Caco-2 (cell line): ENCODE data around the gene EEIG1. TPM values are rescaled to one million over a fixed set of nuclear protein-coding genes. Genes with fewer than 3 reads are reported as not detected.

Source experiments
- BruUV-seq: library from RNA; stranded (reverse); fragments of 400-500 nt; replicated peaks from 2 replicates; lab custom pipeline; 2021; lab: Mats Ljungman, UMichigan
- CTCF ChIA-PET: fragments of 300-600 bp; sonication (Branson Sonifier 250); formaldehyde crosslinking; loops from one replicate; lab custom pipeline; 2022; ENCODE audit warnings: antibody characterized with exemption; lab: Charles Lee
- POLR2A ChIA-PET: fragments of 300-600 bp; sonication (Branson Sonifier 250); formaldehyde crosslinking; loops from one replicate; lab custom pipeline; 2022; ENCODE audit warnings: antibody characterized with exemption; lab: Charles Lee
- DNase-seq, 2 experiments: peaks; one replicate each; pipeline versions ENCODE4 v3.0.0 to v3.0.0-alpha.2; 2020 to 2022
- H3K27me3 ChIP-seq: replicated peaks from 2 replicates; pipeline ENCODE4 v1.6.0; 2011; ENCODE audit warnings: low read length; ENCODE audit not compliant: control insufficient read depth, insufficient read depth
- H3K36me3 ChIP-seq: 2 replicates; pipeline ENCODE4 v1.5.1; 2011; ENCODE audit warnings: low read length; ENCODE audit not compliant: control insufficient read depth, insufficient read depth
- H3K4me1 ChIP-seq: fragments of 250-450 bp; sonication (Bioruptor Pico); 2 replicates; pipeline ENCODE4 v1.5.1; 2020; ENCODE audit warnings: mild to moderate bottlenecking
- H3K4me3 ChIP-seq: 2 replicates; pipeline ENCODE4 v1.5.1; 2011; ENCODE audit warnings: low read depth, mild to moderate bottlenecking, control low read depth, low read length
- H3K9me3 ChIP-seq: fragments of 250-450 bp; sonication (Bioruptor Pico); 2 replicates; pipeline ENCODE4 v1.5.1; 2020; ENCODE audit warnings: mild to moderate bottlenecking, moderate library complexity
- H3K27ac Mint-ChIP-seq: one replicate; pipeline ENCODE4 v1.8.0; 2022; ENCODE audit warnings: mixed read lengths; ENCODE audit not compliant: unreplicated experiment
- H3K27me3 Mint-ChIP-seq: one replicate; pipeline ENCODE4 v1.8.0; 2022; ENCODE audit warnings: mixed read lengths; ENCODE audit not compliant: insufficient read depth, unreplicated experiment
- H3K36me3 Mint-ChIP-seq: one replicate; pipeline ENCODE4 v1.8.0; 2022; ENCODE audit warnings: mild to moderate bottlenecking, mixed read lengths; ENCODE audit not compliant: insufficient read depth, unreplicated experiment
- H3K4me1 Mint-ChIP-seq: one replicate; pipeline ENCODE4 v1.8.0; 2022; ENCODE audit warnings: low read depth, mixed read lengths; ENCODE audit not compliant: unreplicated experiment
- H3K4me3 Mint-ChIP-seq: one replicate; pipeline ENCODE4 v1.8.0; 2022; ENCODE audit warnings: mild to moderate bottlenecking, moderate library complexity, mixed read lengths; ENCODE audit not compliant: unreplicated experiment
- H3K9me3 Mint-ChIP-seq: one replicate; pipeline ENCODE4 v1.8.0; 2022; ENCODE audit warnings: mixed read lengths; ENCODE audit not compliant: unreplicated experiment
- CTCF ChIP-seq, 2 experiments: fragments of 200-600 bp in 1 of 2; IDR thresholded peaks; 1 replicate in 1 of 2; 2 replicates in 1 of 2; pipeline versions ENCODE4 v1.5.1 to v1.8.0; 2011 to 2022; ENCODE audit warnings: antibody characterized with exemption in 1 of 2, control low read depth in 1 of 2, inconsistent platforms in 1 of 2, low read depth in 1 of 2, low read length in 1 of 2, mild to moderate bottlenecking in 1 of 2, moderate library complexity in 1 of 2; ENCODE audit not compliant: insufficient read depth in 1 of 2, severe bottlenecking in 1 of 2, unreplicated experiment in 1 of 2
- intact Hi-C: fragments of 100-400 bp; cut with micrococcal nuclease; formaldehyde crosslinking; loops from one replicate; pipeline ENCODE4 v1.10.0; 2022; ENCODE audit not compliant: unreplicated experiment
- total RNA-seq: library from RNA; stranded (reverse); gene quantifications from 2 replicates; pipeline ENCODE4 v1.2.3, GENCODE V29; 2022

Gene EEIG1
- total RNA-seq, 1 experiment from 2014 or later: 47.1 TPM

- peaks cover 17% of the 10 kb centered on the region for H3K4me1 Mint-ChIP-seq
- CTCF ChIA-PET: interaction anchor here (0.6 to 1.0 kb wide), 2 partner anchors 17 to 18 kb away, joined by 3 to 4 read pairs; no protein-coding TSS in a partner anchor
- peaks cover 30% of the 10 kb centered on the region for H3K36me3 Mint-ChIP-seq
- no peak overlapping the region for H3K4me3 Mint-ChIP-seq
- Histone ChIP-seq H3K4me1 (peaks cover 18% of the 10 kb centered on the region), H3K36me3 (no peaks in the 10 kb centered on the region), H3K4me3 (no peak overlapping the region), H3K27me3 (no peaks in the 10 kb centered on the region), H3K9me3 (peaks cover 6% of the 10 kb centered on the region)
- intact Hi-C loops: loop anchor here (5.0 kb wide), 1 partner anchor 157 kb away; no protein-coding TSS in a partner anchor
- no peaks in the 10 kb centered on the region for H3K9me3 Mint-ChIP-seq
- peak overlapping the region; percentile 1 for H3K27ac Mint-ChIP-seq
- no TSS peak for BruUV-seq
- TF ChIP-seq CTCF (IDR thresholded peaks at IDR 0.05; ENCODE audit: insufficient read depth in 1 of 2, low read depth in 1 of 2, low read length in 1 of 2, severe bottlenecking in 1 of 2, unreplicated experiment in 1 of 2): no peak
- no peaks in the 10 kb centered on the region for H3K27me3 Mint-ChIP-seq
- POLR2A ChIA-PET: no interaction called here
- DNase-seq: no peak
These were observed 20.9 kb downstream of the EEIG1 start for GRCh38 chr9:127959841-127960409.

GRCh38 chr9:127959398-127959797 is 21.4 kb downstream of the EEIG1 start:
- no TSS peak for BruUV-seq
- H3K27ac Mint-ChIP-seq: peak overlapping the region; percentile 1

GRCh38 chr9:127958728-127959127 is 22.1 kb downstream of the EEIG1 start:
- ChIA-PET POLR2A (no interaction called here), CTCF (no interaction called here)
- H3K27ac Mint-ChIP-seq: no peak overlapping the region
- H3K4me3 Mint-ChIP-seq: no peak overlapping the region
- no TSS peak for BruUV-seq
- Histone ChIP-seq H3K27me3 (no peaks in the 10 kb centered on the region), H3K4me3 (no peak overlapping the region), H3K4me1 (peaks cover 20% of the 10 kb centered on the region), H3K9me3 (peaks cover 6% of the 10 kb centered on the region), H3K36me3 (no peaks in the 10 kb centered on the region)
- H3K4me1 Mint-ChIP-seq: peaks cover 17% of the 10 kb centered on the region
- H3K36me3 Mint-ChIP-seq: peaks cover 26% of the 10 kb centered on the region
- H3K9me3 Mint-ChIP-seq: no peaks in the 10 kb centered on the region
- no peaks in the 10 kb centered on the region for H3K27me3 Mint-ChIP-seq
- intact Hi-C loops: loop anchor here (5.0 kb wide), 1 partner anchor 159 kb away; no protein-coding TSS in a partner anchor
- TF ChIP-seq CTCF (IDR thresholded peaks at IDR 0.05; ENCODE audit: insufficient read depth in 1 of 2, low read depth in 1 of 2, low read length in 1 of 2, severe bottlenecking in 1 of 2, unreplicated experiment in 1 of 2): no peak
- DNase-seq: no peak

More at GRCh38 chr9:127959398-127959797, 21.4 kb downstream of the EEIG1 start:
- H3K36me3 ChIP-seq: no peaks in the 10 kb centered on the region
- ChIA-PET POLR2A (no interaction called here), CTCF (no interaction called here)
- no peak for TF ChIP-seq CTCF (IDR thresholded peaks at IDR 0.05; ENCODE audit: insufficient read depth in 1 of 2, low read depth in 1 of 2, low read length in 1 of 2, severe bottlenecking in 1 of 2, unreplicated experiment in 1 of 2)
- intact Hi-C loops: loop anchor here (5.0 kb wide), 1 partner anchor 158 kb away; no protein-coding TSS in a partner anchor
- H3K36me3 Mint-ChIP-seq: peaks cover 30% of the 10 kb centered on the region
- H3K4me3 ChIP-seq: no peak overlapping the region
- H3K4me1 ChIP-seq: peaks cover 20% of the 10 kb centered on the region
- no peaks in the 10 kb centered on the region for H3K27me3 ChIP-seq
- no peak overlapping the region for H3K4me3 Mint-ChIP-seq
- H3K4me1 Mint-ChIP-seq: peaks cover 17% of the 10 kb centered on the region
- H3K9me3 Mint-ChIP-seq: no peaks in the 10 kb centered on the region
- peaks cover 6% of the 10 kb centered on the region for H3K9me3 ChIP-seq
- DNase-seq: no peak
- no peaks in the 10 kb centered on the region for H3K27me3 Mint-ChIP-seq
